ENCODE data around the gene FAIM2. TPM values are rescaled to one million over a fixed set of nuclear protein-coding genes. Genes with fewer than 3 reads are reported as not detected.

FAIM2 gene
- total RNA-seq, 6 donors from 2014 or later: 0.30 to 2.0 (median 0.64) TPM; not detected in 2

- no peak for ATAC-seq (ENCODE audit: low FRiP score in 2 of 2)
- Histone ChIP-seq H3K4me1 (peaks cover 10 to 28% (median 14%) of the 10 kb centered on the region in 4 donors), H3K36me3 (no peaks in the 10 kb centered on the region), H3K27me3 (no peaks in the 10 kb centered on the region), H3K27ac (no peak overlapping the region), H3K9me3 (no peaks in the 10 kb centered on the region), H3K4me3 (no peak overlapping the region)
- peak in 1 of 2 donors; percentile 16 for DNase-seq
- no peak for TF ChIP-seq POLR2A (IDR thresholded peaks at IDR 0.05)
- 85 to 89% methylated on average over 13 of the region's 13 CpGs for WGBS, 2 donors
Measured at GRCh38 chr12:49941556-49942511, 38.1 kb upstream of the FAIM2 start.

GRCh38 chr12:49939707-49940106 is 36.0 kb upstream of the FAIM2 start:
- TF ChIP-seq POLR2AphosphoS5 (IDR thresholded peaks at IDR 0.05) (no peak), EP300 (IDR thresholded peaks at IDR 0.05) (no peak), CTCF (IDR thresholded peaks at IDR 0.05) (no peak), POLR2A (IDR thresholded peaks at IDR 0.05) (no peak)
- no peak for ATAC-seq (ENCODE audit: low FRiP score in 2 of 2)
- Histone ChIP-seq H3K9me3 (no peaks in the 10 kb centered on the region), H3K36me3 (no peaks in the 10 kb centered on the region), H3K27ac (no peak overlapping the region), H3K4me1 (peaks cover 0 to 16% (median 2%) of the 10 kb centered on the region in 4 donors), H3K27me3 (no peaks in the 10 kb centered on the region), H3K4me3 (no peak overlapping the region)
- peak in 1 of 2 donors; percentile 4 for DNase-seq
- WGBS, 2 donors: 100% methylated on average over 1 of the region's 1 CpG; no CpG with 5 or more reads in 1 of the 2 donors

GRCh38 chr12:49939307-49939706 is 35.6 kb upstream of the FAIM2 start:
- DNase-seq (peak in 1 of 2 donors; percentile 6), ATAC-seq (ENCODE audit: low FRiP score in 2 of 2) (no peak)
- Histone ChIP-seq H3K36me3 (no peaks in the 10 kb centered on the region), H3K4me1 (peaks cover 0 to 16% (median 2%) of the 10 kb centered on the region in 4 donors), H3K27me3 (no peaks in the 10 kb centered on the region), H3K9me3 (no peaks in the 10 kb centered on the region), H3K27ac (no peak overlapping the region), H3K4me3 (no peak overlapping the region)
- TF ChIP-seq POLR2A (IDR thresholded peaks at IDR 0.05) (no peak), EP300 (IDR thresholded peaks at IDR 0.05) (no peak), CTCF (IDR thresholded peaks at IDR 0.05) (no peak), POLR2AphosphoS5 (IDR thresholded peaks at IDR 0.05) (no peak)

- H3K36me3 ChIP-seq: no peaks in the 10 kb centered on the region
Measured at GRCh38 chr12:49937639-49938300, 34.1 kb upstream of the FAIM2 start.

More at GRCh38 chr12:49937639-49938300, 34.1 kb upstream of the FAIM2 start:
- DNase-seq (peak in 1 of 2 donors; percentile 19), ATAC-seq (ENCODE audit: low FRiP score in 2 of 2) (peak in 1 of 2 donors; percentile 11)
- H3K27me3 ChIP-seq: no peaks in the 10 kb centered on the region
- no peak for TF ChIP-seq CTCF (IDR thresholded peaks at IDR 0.05)
- no peaks in the 10 kb centered on the region for H3K9me3 ChIP-seq
- no peak overlapping the region for H3K4me3 ChIP-seq
- WGBS, 2 donors: 72 to 88% methylated on average over 6 to 8 of the region's 8 CpGs
- H3K4me1 ChIP-seq: peaks cover 0 to 7% (median 0%) of the 10 kb centered on the region in 4 donors
- no peak overlapping the region for H3K27ac ChIP-seq

All from upper lobe of left lung (tissue), 6 donors.